Mucosa of gallbladder (tissue), 1 donor: ENCODE results near the gene CSMD2. TPM values are rescaled to one million over a fixed set of nuclear protein-coding genes. Genes with fewer than 3 reads are reported as not detected.

Experiments used
- DNase-seq: peaks from one replicate; pipeline ENCODE4 v3.0.0-alpha.2; 2020; ENCODE audit warnings: low spot score
- total RNA-seq: library from RNA; stranded (reverse); gene quantifications from one replicate; pipeline ENCODE4 v1.2.1, GENCODE V29; 2021
- donor health status: DM: no; HTN: no; CAD: no.

Gene CSMD2
- total RNA-seq, 1 donor from 2014 or later: 6.5 TPM

- no peak for DNase-seq
Measured at GRCh38 chr1:33602271-33602670, 562.8 kb downstream of the CSMD2 start.

GRCh38 chr1:33601751-33602150 is 563.3 kb downstream of the CSMD2 start:
- DNase-seq: no peak

GRCh38 chr1:33599516-33600115 is 565.4 kb downstream of the CSMD2 start:
- no peak for DNase-seq

GRCh38 chr1:33588726-33589125 is 576.3 kb downstream of the CSMD2 start:
- DNase-seq: no peak

- DNase-seq: no peak
Measured at GRCh38 chr1:33586795-33587194, 578.2 kb downstream of the CSMD2 start.

- no peak for DNase-seq
Measured at GRCh38 chr1:33586106-33586505, 578.9 kb downstream of the CSMD2 start.

- no peak for DNase-seq
Measured at GRCh38 chr1:33583567-33583966, 581.5 kb downstream of the CSMD2 start.

GRCh38 chr1:33578557-33579448 is 586.2 kb downstream of the CSMD2 start:
- no peak for DNase-seq

- no peak for DNase-seq
Measured at GRCh38 chr1:33577663-33578062, 587.4 kb downstream of the CSMD2 start.

- DNase-seq: no peak
Measured at GRCh38 chr1:33576821-33577599, 588.0 kb downstream of the CSMD2 start.

- DNase-seq: peak; percentile 12
Measured at GRCh38 chr1:33575324-33575879, 589.6 kb downstream of the CSMD2 start.

GRCh38 chr1:33573661-33574060 is 591.4 kb downstream of the CSMD2 start:
- DNase-seq: no peak

- no peak for DNase-seq
Measured at GRCh38 chr1:33572387-33572786, 592.6 kb downstream of the CSMD2 start.

GRCh38 chr1:33569331-33569730 is 595.7 kb downstream of the CSMD2 start:
- no peak for DNase-seq

- no peak for DNase-seq
Measured at GRCh38 chr1:33563699-33564098, 601.3 kb downstream of the CSMD2 start.

GRCh38 chr1:33562563-33562962 is 602.5 kb downstream of the CSMD2 start:
- no peak for DNase-seq

GRCh38 chr1:33561576-33561975 is 603.5 kb downstream of the CSMD2 start:
- no peak for DNase-seq

- DNase-seq: no peak
Measured at GRCh38 chr1:33560680-33561079, 604.4 kb downstream of the CSMD2 start.

GRCh38 chr1:33548721-33549120 is 616.3 kb downstream of the CSMD2 start:
- no peak for DNase-seq

- DNase-seq: no peak
Measured at GRCh38 chr1:33548319-33548718, 616.7 kb downstream of the CSMD2 start.

GRCh38 chr1:33547576-33547975 is 617.5 kb downstream of the CSMD2 start:
- DNase-seq: no peak

GRCh38 chr1:33541966-33542365 is 623.1 kb downstream of the CSMD2 start:
- no peak for DNase-seq
